HG03139 (cell line): ENCODE data around the gene HIBCH.
"Not testable (repeated sequence)": the region's sequence is repeated elsewhere in the genome, so short reads cannot be mapped to it uniquely, and the experiment has no call there.

Experiments used
- ATAC-seq: cut with Tn5 transposase; IDR thresholded peaks from one replicate; pipeline ENCODE4 v1.9.1; 2021; ENCODE audit not compliant: unreplicated experiment

Gene HIBCH

DNA sequence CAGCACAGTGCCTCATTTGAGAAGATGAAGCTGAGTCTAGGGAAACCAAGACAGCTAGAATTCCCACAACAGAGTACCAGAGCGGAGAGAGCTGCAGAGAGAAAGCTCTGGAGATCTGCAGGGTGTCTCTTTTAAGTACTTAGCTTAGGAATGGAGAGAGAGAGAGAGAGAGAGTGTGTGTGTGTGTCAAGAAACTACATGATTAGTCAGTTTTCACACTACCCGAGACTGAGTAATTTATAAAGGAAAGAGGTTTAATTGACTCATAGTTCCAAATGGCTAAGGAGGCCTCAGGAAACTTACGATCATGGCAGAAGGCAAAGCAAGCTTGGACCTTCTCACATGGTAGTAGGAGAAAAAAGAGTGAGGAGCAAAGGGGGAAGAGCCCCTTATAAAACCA is 64.0 kb downstream of the HIBCH start:
- ATAC-seq: no peak

DNA sequence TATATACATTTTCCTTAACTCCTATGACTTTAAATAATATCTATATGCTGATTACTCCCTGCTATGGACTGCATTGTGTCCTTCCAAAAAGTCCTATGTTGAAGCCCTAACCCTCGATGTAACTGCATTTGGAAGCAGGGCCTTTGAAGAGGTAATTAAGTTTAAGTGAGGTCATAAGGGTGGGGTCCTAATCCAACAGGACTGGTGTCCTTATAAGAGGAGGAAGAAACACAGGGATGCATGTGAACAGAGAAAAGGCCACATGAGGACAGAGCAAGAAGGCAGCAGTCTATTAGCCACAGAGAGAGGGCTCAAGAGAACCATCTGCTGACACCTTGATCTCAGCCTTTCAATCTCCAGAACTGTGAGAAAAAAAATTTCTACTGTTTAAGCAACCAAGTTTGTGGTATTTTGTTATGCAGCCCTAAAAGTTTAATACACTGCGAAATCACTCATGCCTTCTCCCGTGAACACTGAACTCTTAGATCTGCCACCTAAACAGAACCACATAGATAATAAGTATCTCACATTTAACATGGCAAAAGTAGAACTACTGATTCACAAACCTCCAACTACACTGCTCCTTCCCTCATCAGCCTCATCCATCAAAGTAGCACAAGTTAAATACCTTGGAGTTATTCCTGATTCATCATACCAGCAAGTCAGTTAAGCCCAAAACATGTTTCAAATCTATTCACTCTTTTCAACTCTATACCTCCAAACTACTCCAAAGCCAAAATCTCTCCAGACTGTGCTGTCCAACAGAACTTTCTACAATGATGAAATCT is 65.4 kb downstream of the HIBCH start:
- no peak for ATAC-seq

GRCh38 chr2:190250421-190250820 is 69.2 kb downstream of the HIBCH start:
- ATAC-seq: no peak

DNA sequence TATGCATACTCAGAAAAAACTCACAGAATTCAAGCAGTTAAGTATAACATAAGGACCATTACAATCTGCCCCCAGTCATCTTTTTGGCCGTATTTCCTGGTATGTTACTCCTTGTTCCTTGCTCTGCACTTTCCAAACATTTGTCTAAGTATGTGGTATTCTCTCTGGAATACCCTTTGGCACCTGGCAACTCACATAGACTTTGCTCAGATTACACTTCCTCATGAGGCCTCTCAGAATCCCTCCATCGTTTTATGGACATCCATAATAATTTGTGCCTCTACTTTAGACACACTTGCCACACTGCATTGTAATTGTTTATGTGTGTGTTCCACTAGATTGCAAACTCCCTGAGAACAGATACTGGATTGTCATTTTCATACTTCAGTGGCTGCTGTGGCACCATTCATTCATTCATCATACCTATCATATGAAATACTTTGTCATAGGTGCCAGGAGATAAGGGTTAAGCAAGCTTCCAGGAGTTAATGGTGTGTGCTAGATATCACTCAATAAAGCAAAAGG is 84.0 kb downstream of the HIBCH start:
- no peak for ATAC-seq

- ATAC-seq: no peak
These were observed 84.5 kb downstream of the HIBCH start for GRCh38 chr2:190235101-190235500.

GRCh38 chr2:190223989-190224388 is 95.6 kb downstream of the HIBCH start:
- not testable (repeated sequence) for ATAC-seq

GRCh38 chr2:190222745-190223144 is 96.9 kb downstream of the HIBCH start:
- ATAC-seq: not testable (repeated sequence)

DNA sequence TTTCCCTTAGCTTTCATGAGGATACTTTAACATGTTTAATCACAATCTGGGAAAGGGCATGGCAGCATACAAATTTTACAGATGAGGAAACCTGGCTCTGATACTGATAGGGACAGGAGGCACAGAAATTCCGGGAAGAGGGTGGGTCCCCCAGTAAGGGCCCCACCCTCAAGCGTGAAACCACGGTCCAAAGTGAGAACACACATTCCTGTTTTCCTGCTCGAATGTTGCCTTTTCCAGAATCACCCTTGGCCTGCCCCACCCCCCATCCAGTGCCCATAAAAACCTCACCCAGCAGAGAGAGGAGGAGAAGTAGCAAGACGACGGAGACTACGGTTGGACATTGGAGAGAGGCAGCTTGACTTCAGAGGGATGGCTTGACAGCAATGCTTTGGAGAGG is 98.2 kb downstream of the HIBCH start:
- no peak for ATAC-seq

DNA sequence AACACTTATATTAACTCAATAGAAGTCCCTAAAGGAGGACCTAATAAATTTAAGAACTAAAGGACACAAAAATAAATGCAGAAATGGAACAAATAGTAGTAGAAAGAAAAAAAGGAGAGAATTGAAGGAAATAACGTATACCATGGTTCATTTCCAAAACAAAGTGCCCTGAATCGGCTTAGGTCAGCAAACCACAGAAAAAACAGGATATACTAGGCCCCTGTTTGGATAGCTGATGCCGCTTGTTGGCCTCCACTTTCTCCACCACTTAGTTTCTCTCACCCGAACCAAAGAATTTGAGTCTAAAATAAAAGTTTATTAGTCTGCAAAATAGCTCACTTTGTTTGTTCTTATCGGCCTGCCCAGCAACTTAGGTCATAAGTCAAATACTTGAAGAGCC is 100.4 kb downstream of the HIBCH start:
- no peak for ATAC-seq

DNA sequence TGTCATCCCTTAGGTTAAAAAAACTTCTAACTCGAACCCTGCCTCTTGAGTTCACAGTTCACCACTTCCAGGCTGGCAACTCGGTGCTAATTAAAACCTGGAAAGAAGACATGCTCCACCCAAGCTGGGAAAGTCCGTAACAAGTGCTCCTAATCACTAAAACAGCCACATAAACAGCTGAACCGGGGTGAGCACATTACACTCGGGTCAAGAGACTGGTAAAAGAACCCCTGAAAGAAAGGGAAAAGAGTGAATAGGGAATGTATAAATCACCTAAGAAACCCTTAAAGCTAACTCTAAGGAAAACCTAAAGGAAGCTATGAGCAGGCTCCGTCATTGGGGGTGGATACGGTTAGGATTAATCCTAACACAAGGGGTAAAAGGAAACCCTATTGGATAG is 102.0 kb downstream of the HIBCH start:
- no peak for ATAC-seq

GRCh38 chr2:190216829-190217228 is 102.8 kb downstream of the HIBCH start:
- ATAC-seq: no peak

DNA sequence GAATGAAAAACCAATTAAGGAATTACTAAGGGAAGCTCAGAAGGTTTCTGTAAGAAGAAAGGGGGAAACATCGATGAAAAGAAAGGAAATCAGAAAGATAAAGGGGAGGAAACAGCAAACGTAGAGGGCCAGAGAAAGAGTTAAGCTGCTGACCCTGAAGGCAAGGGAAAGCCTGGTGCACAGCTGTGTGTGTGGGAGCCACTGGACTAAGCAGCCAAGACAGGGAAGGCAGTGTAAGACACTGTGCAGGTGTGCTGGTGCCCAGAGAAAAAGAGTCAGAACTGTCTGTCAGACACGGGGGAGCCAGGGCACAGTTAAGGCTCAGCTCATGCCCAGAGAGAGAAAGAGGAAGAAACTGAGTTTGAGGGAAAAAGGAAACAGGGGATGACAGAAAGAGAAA is 104.0 kb downstream of the HIBCH start:
- no peak for ATAC-seq

DNA sequence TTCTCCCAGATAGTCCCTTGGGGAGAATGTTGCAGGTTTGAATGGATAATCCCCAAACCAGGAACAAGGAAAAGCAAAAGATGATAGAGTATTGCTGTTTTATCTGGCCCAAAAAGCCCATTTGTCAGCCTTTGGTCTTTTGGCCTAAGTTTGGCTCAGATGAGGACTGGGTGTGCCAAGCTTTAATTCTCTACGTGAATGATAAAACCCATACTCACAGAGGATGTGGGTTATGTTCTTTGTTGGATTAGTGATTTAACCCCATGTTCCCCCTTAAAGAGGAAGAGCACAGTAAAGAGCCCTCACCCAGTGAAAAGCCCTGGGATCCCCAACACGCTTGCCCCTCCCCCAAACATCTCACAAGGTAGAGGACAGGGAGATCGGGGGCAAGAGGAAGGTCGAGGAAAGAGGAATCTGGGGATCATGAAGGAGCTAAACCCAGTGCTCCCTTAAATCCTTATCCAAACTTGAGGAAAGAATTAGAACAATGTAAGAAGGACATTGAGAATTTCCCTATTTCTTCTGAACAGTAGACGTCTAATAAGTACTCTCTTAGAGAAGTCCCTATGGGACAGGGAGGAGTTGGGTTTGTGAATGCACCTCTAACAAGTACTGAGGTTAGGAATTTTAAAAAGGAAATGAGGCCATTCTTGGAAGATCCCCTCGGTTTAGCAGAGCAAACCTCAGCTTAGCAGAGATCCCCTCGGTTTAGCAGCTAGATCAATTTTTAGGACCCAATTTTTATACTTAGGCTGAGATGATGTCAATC is 105.0 kb downstream of the HIBCH start:
- no peak for ATAC-seq

DNA sequence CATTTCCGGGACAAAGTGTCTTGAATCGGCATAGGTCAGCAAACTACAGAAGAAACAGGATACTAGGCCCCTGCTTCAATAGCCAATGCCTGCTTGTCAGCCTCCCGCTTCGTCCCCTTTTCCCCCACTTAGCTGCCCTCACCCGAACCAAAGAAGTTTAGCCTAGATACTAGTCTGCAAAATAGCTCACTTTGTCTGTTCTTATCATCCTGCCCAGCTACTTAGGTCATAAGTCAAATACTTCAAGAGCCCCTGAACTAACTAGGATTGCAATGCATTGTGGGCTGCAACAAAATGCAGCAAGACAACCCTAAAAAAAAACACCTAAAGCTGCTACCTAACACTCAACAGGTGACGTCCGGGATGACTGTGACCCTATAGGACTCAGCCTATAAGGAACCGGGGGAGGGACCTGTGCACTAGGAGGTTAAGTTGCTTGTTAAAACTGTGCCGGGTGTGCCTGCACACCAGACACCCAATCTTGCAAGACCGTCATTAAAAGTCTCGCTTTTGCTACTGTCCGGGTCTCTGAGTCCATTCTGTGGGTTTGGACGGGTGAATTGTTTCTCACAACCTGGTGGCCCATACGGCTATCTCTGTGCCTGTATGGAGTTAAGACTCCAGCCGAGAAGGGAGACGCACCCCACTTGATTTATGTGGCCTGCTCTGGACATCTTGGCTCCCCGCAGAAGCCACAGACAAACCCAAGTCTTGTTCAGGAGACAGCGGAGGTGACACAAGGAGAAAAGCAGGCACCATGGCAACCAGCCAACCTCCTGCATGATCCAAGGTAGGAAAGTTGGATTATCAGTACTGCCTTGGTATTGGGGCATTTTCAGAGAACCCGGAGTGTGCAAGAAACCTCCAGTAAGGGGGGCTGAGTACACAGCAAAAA is 105.9 kb downstream of the HIBCH start:
- no peak for ATAC-seq

- ATAC-seq: no peak
These were observed 109.2 kb downstream of the HIBCH start for GRCh38 chr2:190210471-190210870.

GRCh38 chr2:190209559-190209958 is 110.1 kb downstream of the HIBCH start:
- no peak for ATAC-seq

DNA sequence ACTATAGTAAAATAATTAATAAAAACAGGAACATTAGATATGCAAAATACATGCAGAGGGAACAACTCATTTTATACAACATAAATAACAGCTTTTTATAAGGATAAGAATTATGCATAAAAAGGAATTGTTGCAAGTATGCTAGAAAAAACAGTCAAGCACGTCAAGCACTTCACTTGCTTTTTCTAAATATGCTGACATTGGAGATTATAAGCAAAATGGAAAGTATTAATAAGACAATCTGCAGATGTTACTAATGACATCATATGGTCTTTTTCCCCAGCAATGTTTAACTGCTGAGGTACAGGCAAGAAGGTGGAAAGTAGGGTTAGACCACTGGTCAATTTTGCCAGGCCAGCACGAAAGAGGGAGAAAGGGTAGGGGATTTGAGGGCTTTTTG is 111.7 kb downstream of the HIBCH start:
- no peak for ATAC-seq

DNA sequence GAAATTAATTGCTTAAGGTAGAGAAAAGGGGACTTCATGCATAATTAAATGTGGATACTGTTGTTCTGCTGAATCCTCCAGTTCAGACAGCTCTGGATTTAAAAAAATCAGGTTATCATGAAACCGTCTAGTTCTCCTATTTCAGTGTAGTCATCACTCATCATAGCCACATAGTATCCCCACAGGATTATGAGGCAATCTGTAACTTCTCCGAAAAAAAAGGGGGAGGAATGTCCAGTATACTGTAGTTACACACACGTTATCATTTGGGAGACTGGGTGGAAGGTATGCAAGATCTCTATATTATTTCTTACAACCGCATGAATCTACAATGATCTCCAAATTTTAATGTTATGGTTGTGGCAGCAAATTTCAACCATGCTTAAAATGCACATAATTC is 114.0 kb downstream of the HIBCH start:
- no peak for ATAC-seq

GRCh38 chr2:190202604-190203003 is 117.0 kb downstream of the HIBCH start:
- ATAC-seq: no peak

DNA sequence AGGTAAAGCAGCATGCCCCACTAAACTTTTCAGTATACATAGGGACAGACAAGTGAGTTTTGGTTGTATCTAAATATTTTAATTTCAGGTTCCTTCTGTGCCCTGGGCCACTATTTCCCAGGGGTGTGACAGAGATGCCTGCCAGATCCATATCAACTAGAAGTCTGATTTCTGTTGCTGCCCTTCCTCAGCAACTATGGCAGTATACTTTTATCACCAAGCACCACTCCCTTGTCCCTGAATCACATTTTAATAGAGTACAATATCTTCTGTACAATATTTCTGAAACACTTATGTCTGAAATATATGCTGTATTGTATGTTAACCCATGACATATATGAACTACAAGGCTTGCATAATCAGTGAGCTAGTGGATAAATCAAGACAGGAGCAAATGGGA is 117.6 kb downstream of the HIBCH start:
- ATAC-seq: no peak

GRCh38 chr2:190200603-190201002 is 119.0 kb downstream of the HIBCH start:
- no peak for ATAC-seq
